SK-N-SH (cell line): ENCODE measurements around the gene NPAS3. TPM values are rescaled to one million over a fixed set of nuclear protein-coding genes. Genes with fewer than 3 reads are reported as not detected.

Experiments used
- CTCF ChIA-PET: fragments of 300-600, 350-600 bp; formaldehyde crosslinking; extraction: SDS; loops from one replicate; lab custom pipeline; 2021; lab: Yijun Ruan, JAX
- POLR2A ChIA-PET: fragments of 350-600 bp; sonication (Branson Sonifier 250); formaldehyde crosslinking; extraction: SDS; loops from one replicate; lab custom pipeline; 2020; ENCODE audit warnings: antibody characterized with exemption, inconsistent platforms; lab: Yijun Ruan, JAX
- DNase-seq: peaks from one replicate; pipeline ENCODE4 v3.0.0; 2012
- H2AFZ ChIP-seq: fragments of 200-600 bp; sonication (generic); 2 replicates; pipeline ENCODE4 v1.8.1; 2016; ENCODE audit warnings: antibody characterized with exemption, mild to moderate bottlenecking, low read depth
- H3F3A ChIP-seq: fragments of 200-600 bp; sonication (generic); replicated peaks from 2 replicates; pipeline ENCODE3; 2016; ENCODE audit warnings: antibody characterized with exemption, mild to moderate bottlenecking; ENCODE audit not compliant: insufficient read depth
- H3K27ac ChIP-seq, 2 experiments: fragments of 200-500 bp in 1 of 2; fragments of 200-600 bp in 1 of 2; sonication (Bioruptor generic) in 1 of 2; sonication (generic), shearing (Covaris generic) in 1 of 2; 2 replicates each; pipeline versions ENCODE4 v1.5.1 to v1.6.1; 2014 to 2016; ENCODE audit warnings: low read depth in 2 of 2, inconsistent platforms in 1 of 2, low read length in 1 of 2, mild to moderate bottlenecking in 1 of 2, mixed read lengths in 1 of 2
- H3K27me3 ChIP-seq: fragments of 200-600 bp; sonication (generic), shearing (Covaris generic); 2 replicates; pipeline ENCODE4 v1.6.1; 2016; ENCODE audit warnings: mixed run types; ENCODE audit not compliant: insufficient read depth
- H3K36me3 ChIP-seq, 2 experiments: fragments of 200-500 bp in 1 of 2; fragments of 200-600 bp in 1 of 2; sonication (Bioruptor generic) in 1 of 2; sonication (generic) in 1 of 2; replicated peaks in 1 of 2; 2 replicates each; pipeline versions ENCODE3 to v1.5.1; 2014 to 2016; ENCODE audit warnings: low read length in 1 of 2, mild to moderate bottlenecking in 1 of 2; ENCODE audit not compliant: insufficient read depth in 2 of 2, control insufficient read depth in 1 of 2
- H3K4me1 ChIP-seq, 2 experiments: fragments of 200-500 bp in 1 of 2; fragments of 200-600 bp in 1 of 2; sonication (Bioruptor generic) in 1 of 2; sonication (generic), shearing (Covaris generic) in 1 of 2; 2 replicates each; pipeline versions ENCODE4 v1.5.1 to v1.6.1; 2014 to 2016; ENCODE audit warnings: low read depth in 1 of 2, low read length in 1 of 2, mixed run types in 1 of 2; ENCODE audit not compliant: insufficient read depth in 2 of 2, control insufficient read depth in 1 of 2
- H3K4me2 ChIP-seq: fragments of 200-600 bp; sonication (generic), shearing (Covaris generic); 2 replicates; pipeline ENCODE4 v1.6.1; 2017; ENCODE audit warnings: mixed run types
- H3K4me3 ChIP-seq, 2 experiments: fragments of 200-500 bp in 1 of 2; fragments of 200-600 bp in 1 of 2; sonication (Bioruptor generic) in 1 of 2; sonication (generic), shearing (Covaris generic) in 1 of 2; 2 replicates each; pipeline versions ENCODE4 v1.5.1 to v1.8.1; 2014 to 2016; ENCODE audit warnings: low read depth in 2 of 2, inconsistent platforms in 1 of 2, low read length in 1 of 2, mild to moderate bottlenecking in 1 of 2, mixed read lengths in 1 of 2, moderate library complexity in 1 of 2
- H3K79me2 ChIP-seq: fragments of 200-600 bp; sonication (generic); 2 replicates; pipeline ENCODE4 v1.8.1; 2017; ENCODE audit warnings: mild to moderate bottlenecking; ENCODE audit not compliant: insufficient read depth
- H3K9ac ChIP-seq: fragments of 200-600 bp; sonication (generic); 2 replicates; pipeline ENCODE4 v1.6.1; 2017; ENCODE audit warnings: mixed run types
- H3K9me2 ChIP-seq: fragments of 200-600 bp; sonication (generic); 2 replicates; pipeline ENCODE4 v1.6.1; 2017; ENCODE audit warnings: mixed run types
- H3K9me3 ChIP-seq: fragments of 200-600 bp; sonication (generic); 2 replicates; pipeline ENCODE4 v1.6.1; 2017; ENCODE audit warnings: mixed run types, mild to moderate bottlenecking, moderate library complexity
- H4K20me1 ChIP-seq: fragments of 200-600 bp; sonication (generic); 2 replicates; pipeline ENCODE4 v1.6.1; 2017; ENCODE audit warnings: mild to moderate bottlenecking, mixed run types; ENCODE audit not compliant: insufficient read depth
- CHD2 ChIP-seq: fragments of 150-350 bp; IDR thresholded peaks from 2 replicates; pipeline ENCODE4 v1.6.1; 2018; ENCODE audit warnings: low read length; ENCODE audit not compliant: partially characterized antibody
- FOSL2 ChIP-seq: IDR thresholded peaks from 2 replicates; pipeline ENCODE4 v1.4.0; 2012; ENCODE audit warnings: low read depth, mild to moderate bottlenecking, moderate library complexity, borderline replicate concordance
- FOXJ3 ChIP-seq: sonication (generic); formaldehyde crosslinking; IDR thresholded peaks from 2 replicates; pipeline ENCODE4 v1.5.1; 2020; ENCODE audit warnings: mild to moderate bottlenecking, missing genetic modification reagents
- FOXM1 ChIP-seq: IDR thresholded peaks from 2 replicates; pipeline ENCODE4 v1.4.0; 2012; ENCODE audit warnings: low read depth, mild to moderate bottlenecking
- MEF2A ChIP-seq: IDR thresholded peaks from 2 replicates; pipeline ENCODE4 v1.4.0; 2012; ENCODE audit warnings: low read depth, borderline replicate concordance
- MXI1 ChIP-seq: IDR thresholded peaks from 2 replicates; pipeline ENCODE4 v1.6.1; 2012; ENCODE audit warnings: mild to moderate bottlenecking, low read depth, low read length, improper control_type of control experiment
- POLR2AphosphoS5 ChIP-seq: IDR thresholded peaks from 2 replicates; pipeline ENCODE4 v1.6.1; 2012; ENCODE audit warnings: low read depth, low read length
- RCOR1 ChIP-seq: fragments of 150-350 bp; IDR thresholded peaks from 2 replicates; pipeline ENCODE4 v1.6.1; 2017; ENCODE audit warnings: antibody characterized with exemption, low read length
- RFX5 ChIP-seq: IDR thresholded peaks from 2 replicates; pipeline ENCODE4 v1.6.1; 2012; ENCODE audit warnings: mild to moderate bottlenecking, improper control_type of control experiment, low read length
- RXRA ChIP-seq: IDR thresholded peaks from 2 replicates; pipeline ENCODE4 v1.4.0; 2012; ENCODE audit warnings: low read depth, mild to moderate bottlenecking, borderline replicate concordance
- SIN3A ChIP-seq: IDR thresholded peaks from 2 replicates; pipeline ENCODE4 v1.6.1; 2012; ENCODE audit warnings: low read depth, mild to moderate bottlenecking, low read length, moderate library complexity, borderline replicate concordance
- TAF1 ChIP-seq: IDR thresholded peaks from 2 replicates; pipeline ENCODE4 v1.6.1; 2012; ENCODE audit warnings: low read depth, mild to moderate bottlenecking, low read length, moderate library complexity, borderline replicate concordance
- TCF12 ChIP-seq: IDR thresholded peaks from 2 replicates; pipeline ENCODE4 v1.4.0; 2012
- TEAD4 ChIP-seq: IDR thresholded peaks from 2 replicates; pipeline ENCODE4 v1.4.0; 2012; ENCODE audit warnings: mild to moderate bottlenecking, borderline replicate concordance; ENCODE audit not compliant: insufficient read depth
- YY1 ChIP-seq: IDR thresholded peaks from 2 replicates; pipeline ENCODE4 v1.4.0; 2012; ENCODE audit warnings: low read depth, mild to moderate bottlenecking
- WGBS: methylation state at CpG from one replicate; pipeline ENCODE4 v1.1.6; 2017; ENCODE audit warnings: low lambda C conversion rate; 5-methylcytosine and 5-hydroxymethylcytosine counted together
- polyA plus RNA-seq, 3 experiments: library from polyadenylated mRNA; depleted of rRNA; stranded (reverse); fragments of >200 nt; gene quantifications; 2 replicates each; pipeline ENCODE4 v1.2.3, GENCODE V29; 2012
- TF ChIP-seq, protein P1 (sequence below): IDR thresholded peaks from 2 replicates; pipeline ENCODE4 v1.6.1; 2012; ENCODE audit warnings: mild to moderate bottlenecking, low read depth, low read length, moderate library complexity
- TF ChIP-seq, protein P2 (sequence below): fragments of 150-350 bp; IDR thresholded peaks from 2 replicates; pipeline ENCODE4 v1.6.1; 2017; ENCODE audit warnings: antibody characterized with exemption, low read length, low read depth, borderline replicate concordance
- TF ChIP-seq, protein P3 (sequence below): fragments of 200-600 bp; sonication (generic); IDR thresholded peaks from 2 replicates; pipeline ENCODE4 v1.6.1; 2017; ENCODE audit warnings: antibody characterized with exemption, mild to moderate bottlenecking, moderate library complexity
- TF ChIP-seq, protein P4 (sequence below): IDR thresholded peaks from 2 replicates; pipeline ENCODE4 v1.4.0; 2012; ENCODE audit warnings: low read depth, borderline replicate concordance
- TF ChIP-seq, protein P5 (sequence below): IDR thresholded peaks from 2 replicates; pipeline ENCODE4; 2012
- TF ChIP-seq, protein P6 (sequence below): IDR thresholded peaks from 2 replicates; pipeline ENCODE4 v1.4.0; 2012; ENCODE audit warnings: low read depth
- TF ChIP-seq, protein P7 (sequence below): fragments of 150-350 bp; IDR thresholded peaks from 2 replicates; pipeline ENCODE4 v1.6.1; 2016; ENCODE audit warnings: mild to moderate bottlenecking, low read depth, low read length

NPAS3 gene
- polyA plus RNA-seq, 1 of the 3 experiments (the other 2 are of a cell fraction): 4.3 TPM

DNA sequence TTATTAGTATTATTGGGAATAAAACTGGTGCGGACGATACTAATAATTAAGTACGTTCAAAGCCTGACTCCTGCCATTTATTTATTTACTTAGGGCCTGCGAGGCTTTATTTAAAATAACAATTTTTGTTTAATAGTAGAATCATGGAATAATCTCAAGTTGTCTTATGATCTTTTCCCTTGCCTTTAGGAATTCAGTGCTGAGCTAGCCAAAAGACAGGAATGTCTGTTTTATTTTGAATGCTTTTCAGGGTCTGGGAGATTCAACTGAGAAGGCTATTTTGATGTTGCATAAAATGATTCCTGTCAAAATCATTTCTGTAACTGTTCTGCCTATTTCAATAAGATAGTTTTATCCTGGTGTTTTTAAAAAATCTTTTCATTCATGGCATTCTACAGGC, 522.4 kb downstream of the NPAS3 start (continued):
- TF ChIP-seq, protein P1, sequence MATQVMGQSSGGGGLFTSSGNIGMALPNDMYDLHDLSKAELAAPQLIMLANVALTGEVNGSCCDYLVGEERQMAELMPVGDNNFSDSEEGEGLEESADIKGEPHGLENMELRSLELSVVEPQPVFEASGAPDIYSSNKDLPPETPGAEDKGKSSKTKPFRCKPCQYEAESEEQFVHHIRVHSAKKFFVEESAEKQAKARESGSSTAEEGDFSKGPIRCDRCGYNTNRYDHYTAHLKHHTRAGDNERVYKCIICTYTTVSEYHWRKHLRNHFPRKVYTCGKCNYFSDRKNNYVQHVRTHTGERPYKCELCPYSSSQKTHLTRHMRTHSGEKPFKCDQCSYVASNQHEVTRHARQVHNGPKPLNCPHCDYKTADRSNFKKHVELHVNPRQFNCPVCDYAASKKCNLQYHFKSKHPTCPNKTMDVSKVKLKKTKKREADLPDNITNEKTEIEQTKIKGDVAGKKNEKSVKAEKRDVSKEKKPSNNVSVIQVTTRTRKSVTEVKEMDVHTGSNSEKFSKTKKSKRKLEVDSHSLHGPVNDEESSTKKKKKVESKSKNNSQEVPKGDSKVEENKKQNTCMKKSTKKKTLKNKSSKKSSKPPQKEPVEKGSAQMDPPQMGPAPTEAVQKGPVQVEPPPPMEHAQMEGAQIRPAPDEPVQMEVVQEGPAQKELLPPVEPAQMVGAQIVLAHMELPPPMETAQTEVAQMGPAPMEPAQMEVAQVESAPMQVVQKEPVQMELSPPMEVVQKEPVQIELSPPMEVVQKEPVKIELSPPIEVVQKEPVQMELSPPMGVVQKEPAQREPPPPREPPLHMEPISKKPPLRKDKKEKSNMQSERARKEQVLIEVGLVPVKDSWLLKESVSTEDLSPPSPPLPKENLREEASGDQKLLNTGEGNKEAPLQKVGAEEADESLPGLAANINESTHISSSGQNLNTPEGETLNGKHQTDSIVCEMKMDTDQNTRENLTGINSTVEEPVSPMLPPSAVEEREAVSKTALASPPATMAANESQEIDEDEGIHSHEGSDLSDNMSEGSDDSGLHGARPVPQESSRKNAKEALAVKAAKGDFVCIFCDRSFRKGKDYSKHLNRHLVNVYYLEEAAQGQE: no peak
- no peak for TF ChIP-seq MXI1
- no peak for TF ChIP-seq FOSL2
- TF ChIP-seq CHD2: no peak
- TF ChIP-seq, protein P2, sequence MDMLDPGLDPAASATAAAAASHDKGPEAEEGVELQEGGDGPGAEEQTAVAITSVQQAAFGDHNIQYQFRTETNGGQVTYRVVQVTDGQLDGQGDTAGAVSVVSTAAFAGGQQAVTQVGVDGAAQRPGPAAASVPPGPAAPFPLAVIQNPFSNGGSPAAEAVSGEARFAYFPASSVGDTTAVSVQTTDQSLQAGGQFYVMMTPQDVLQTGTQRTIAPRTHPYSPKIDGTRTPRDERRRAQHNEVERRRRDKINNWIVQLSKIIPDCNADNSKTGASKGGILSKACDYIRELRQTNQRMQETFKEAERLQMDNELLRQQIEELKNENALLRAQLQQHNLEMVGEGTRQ: no peak
- no peak for TF ChIP-seq FOXM1

DNA sequence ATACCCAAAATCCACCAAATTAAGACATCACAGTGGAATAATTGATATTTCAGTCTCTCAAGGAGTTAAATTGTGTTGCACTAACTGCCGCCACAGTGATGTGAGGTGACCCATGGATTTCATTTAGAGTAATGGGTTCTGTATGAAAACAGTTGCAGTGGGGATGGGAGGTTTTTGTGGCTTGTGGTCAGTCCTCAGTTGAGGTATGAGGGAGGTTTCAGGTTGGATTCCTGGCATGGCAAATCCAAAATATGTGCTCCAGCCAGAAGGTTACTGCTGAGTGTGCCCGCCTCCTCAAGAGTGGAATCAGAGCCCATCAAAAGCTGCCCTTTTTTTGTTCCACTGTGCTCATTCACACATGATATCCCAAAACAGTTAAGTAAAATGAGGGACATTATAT, 525.1 kb downstream of the NPAS3 start:
- H3K79me2 ChIP-seq: no peaks in the 10 kb centered on the region
- peaks cover 0 to 17% of the 10 kb centered on the region in 2 experiments; a peak in 1 of 4 replicates for H3K4me1 ChIP-seq
- no peaks in the 10 kb centered on the region for H3K9me2 ChIP-seq
- no peak overlapping the region for H3K9ac ChIP-seq
- H3K4me3 ChIP-seq: no peak overlapping the region
- H4K20me1 ChIP-seq: no peaks in the 10 kb centered on the region
- no peak for DNase-seq
- POLR2A ChIA-PET: no interaction called here
- CTCF ChIA-PET: interaction anchor here (1.1 to 2.6 kb wide), 3 partner anchors 13 to 329 kb away, joined by 4 to 17 read pairs (median 7); no protein-coding TSS in a partner anchor
- no peak overlapping the region for H3K4me2 ChIP-seq
- no peak overlapping the region for H3K27ac ChIP-seq
- H3K27me3 ChIP-seq: no peaks in the 10 kb centered on the region
- TF ChIP-seq SIN3A: no peak
- no peak for TF ChIP-seq RFX5
- no peak for TF ChIP-seq FOSL2
- TF ChIP-seq MXI1: no peak
- TF ChIP-seq, protein P3, sequence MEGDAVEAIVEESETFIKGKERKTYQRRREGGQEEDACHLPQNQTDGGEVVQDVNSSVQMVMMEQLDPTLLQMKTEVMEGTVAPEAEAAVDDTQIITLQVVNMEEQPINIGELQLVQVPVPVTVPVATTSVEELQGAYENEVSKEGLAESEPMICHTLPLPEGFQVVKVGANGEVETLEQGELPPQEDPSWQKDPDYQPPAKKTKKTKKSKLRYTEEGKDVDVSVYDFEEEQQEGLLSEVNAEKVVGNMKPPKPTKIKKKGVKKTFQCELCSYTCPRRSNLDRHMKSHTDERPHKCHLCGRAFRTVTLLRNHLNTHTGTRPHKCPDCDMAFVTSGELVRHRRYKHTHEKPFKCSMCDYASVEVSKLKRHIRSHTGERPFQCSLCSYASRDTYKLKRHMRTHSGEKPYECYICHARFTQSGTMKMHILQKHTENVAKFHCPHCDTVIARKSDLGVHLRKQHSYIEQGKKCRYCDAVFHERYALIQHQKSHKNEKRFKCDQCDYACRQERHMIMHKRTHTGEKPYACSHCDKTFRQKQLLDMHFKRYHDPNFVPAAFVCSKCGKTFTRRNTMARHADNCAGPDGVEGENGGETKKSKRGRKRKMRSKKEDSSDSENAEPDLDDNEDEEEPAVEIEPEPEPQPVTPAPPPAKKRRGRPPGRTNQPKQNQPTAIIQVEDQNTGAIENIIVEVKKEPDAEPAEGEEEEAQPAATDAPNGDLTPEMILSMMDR: no peak
- TF ChIP-seq, protein P4, sequence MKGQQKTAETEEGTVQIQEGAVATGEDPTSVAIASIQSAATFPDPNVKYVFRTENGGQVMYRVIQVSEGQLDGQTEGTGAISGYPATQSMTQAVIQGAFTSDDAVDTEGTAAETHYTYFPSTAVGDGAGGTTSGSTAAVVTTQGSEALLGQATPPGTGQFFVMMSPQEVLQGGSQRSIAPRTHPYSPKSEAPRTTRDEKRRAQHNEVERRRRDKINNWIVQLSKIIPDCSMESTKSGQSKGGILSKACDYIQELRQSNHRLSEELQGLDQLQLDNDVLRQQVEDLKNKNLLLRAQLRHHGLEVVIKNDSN: no peak
- TF ChIP-seq RXRA: no peak
- TF ChIP-seq TAF1: no peak
- TF ChIP-seq MEF2A: no peak
- no peak for TF ChIP-seq FOXJ3 (CRISPR knock-in tag)
- TF ChIP-seq TEAD4: no peak
- TF ChIP-seq FOXM1: no peak
- TF ChIP-seq POLR2AphosphoS5: no peak
- TF ChIP-seq, protein P5, sequence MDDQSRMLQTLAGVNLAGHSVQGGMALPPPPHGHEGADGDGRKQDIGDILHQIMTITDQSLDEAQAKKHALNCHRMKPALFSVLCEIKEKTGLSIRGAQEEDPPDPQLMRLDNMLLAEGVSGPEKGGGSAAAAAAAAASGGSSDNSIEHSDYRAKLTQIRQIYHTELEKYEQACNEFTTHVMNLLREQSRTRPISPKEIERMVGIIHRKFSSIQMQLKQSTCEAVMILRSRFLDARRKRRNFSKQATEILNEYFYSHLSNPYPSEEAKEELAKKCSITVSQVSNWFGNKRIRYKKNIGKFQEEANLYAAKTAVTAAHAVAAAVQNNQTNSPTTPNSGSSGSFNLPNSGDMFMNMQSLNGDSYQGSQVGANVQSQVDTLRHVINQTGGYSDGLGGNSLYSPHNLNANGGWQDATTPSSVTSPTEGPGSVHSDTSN: no peak
- TF ChIP-seq YY1: no peak
- no peak for TF ChIP-seq RCOR1
- TF ChIP-seq, protein P6, sequence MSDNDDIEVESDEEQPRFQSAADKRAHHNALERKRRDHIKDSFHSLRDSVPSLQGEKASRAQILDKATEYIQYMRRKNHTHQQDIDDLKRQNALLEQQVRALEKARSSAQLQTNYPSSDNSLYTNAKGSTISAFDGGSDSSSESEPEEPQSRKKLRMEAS: no peak
- TF ChIP-seq TCF12: no peak
- TF ChIP-seq, protein P7, sequence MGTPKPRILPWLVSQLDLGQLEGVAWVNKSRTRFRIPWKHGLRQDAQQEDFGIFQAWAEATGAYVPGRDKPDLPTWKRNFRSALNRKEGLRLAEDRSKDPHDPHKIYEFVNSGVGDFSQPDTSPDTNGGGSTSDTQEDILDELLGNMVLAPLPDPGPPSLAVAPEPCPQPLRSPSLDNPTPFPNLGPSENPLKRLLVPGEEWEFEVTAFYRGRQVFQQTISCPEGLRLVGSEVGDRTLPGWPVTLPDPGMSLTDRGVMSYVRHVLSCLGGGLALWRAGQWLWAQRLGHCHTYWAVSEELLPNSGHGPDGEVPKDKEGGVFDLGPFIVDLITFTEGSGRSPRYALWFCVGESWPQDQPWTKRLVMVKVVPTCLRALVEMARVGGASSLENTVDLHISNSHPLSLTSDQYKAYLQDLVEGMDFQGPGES: no peak
- H2AFZ ChIP-seq: no peak overlapping the region
- 95% methylated on average over 2 of the region's 2 CpGs for WGBS
- no peaks in the 10 kb centered on the region for H3K9me3 ChIP-seq
- no peaks in the 10 kb centered on the region for H3F3A ChIP-seq
- no peaks in the 10 kb centered on the region for H3K36me3 ChIP-seq
